HepG2 (cell line): Measurements from ENCODE around the gene MAPK8IP3. TPM values are rescaled to one million over a fixed set of nuclear protein-coding genes. Genes with fewer than 3 reads are reported as not detected.

Source experiments
- AHR ChIP-seq: IDR thresholded peaks from 2 replicates; pipeline ENCODE4 v1.6.1; 2018; ENCODE audit warnings: missing genetic modification reagents, missing compliant biosample characterization
- ARNT ChIP-seq: fragments of 450-650 bp; IDR thresholded peaks from 2 replicates; pipeline ENCODE4 v1.6.1; 2017
- DMAP1 ChIP-seq: IDR thresholded peaks from 2 replicates; pipeline ENCODE4 v1.6.1; 2016
- FOXK2 ChIP-seq: fragments of 450-650 bp; IDR thresholded peaks from 2 replicates; pipeline ENCODE4 v1.6.1; 2016
- GATA4 ChIP-seq: sonication (generic); IDR thresholded peaks from 2 replicates; pipeline ENCODE4 v1.6.1; 2016; ENCODE audit warnings: antibody characterized with exemption, low read depth, borderline replicate concordance
- HDAC1 ChIP-seq: sonication (generic); formaldehyde crosslinking; IDR thresholded peaks from 2 replicates; pipeline ENCODE4 v1.5.1; 2020; ENCODE audit warnings: mild to moderate bottlenecking, missing genetic modification reagents
- HOXA7 ChIP-seq: sonication (generic); formaldehyde crosslinking; IDR thresholded peaks from 2 replicates; pipeline ENCODE4 v1.8.1; 2022; ENCODE audit warnings: mild to moderate bottlenecking, missing genetic modification reagents, moderate library complexity
- MEF2D ChIP-seq: sonication (generic); formaldehyde crosslinking; IDR thresholded peaks from 2 replicates; pipeline ENCODE4 v1.5.1; 2020; ENCODE audit warnings: mild to moderate bottlenecking, missing genetic modification reagents
- NAIF1 ChIP-seq: sonication (generic); formaldehyde crosslinking; IDR thresholded peaks from 2 replicates; pipeline ENCODE4 v1.5.0; 2020; ENCODE audit warnings: mild to moderate bottlenecking, missing genetic modification reagents, borderline replicate concordance
- POLR2G ChIP-seq: fragments of 200-400 bp; formaldehyde crosslinking; IDR thresholded peaks from 2 replicates; pipeline ENCODE4 v1.6.1; 2018; ENCODE audit warnings: mild to moderate bottlenecking, low read depth, low read length, moderate library complexity
- SAFB2 ChIP-seq: sonication (generic); formaldehyde crosslinking; IDR thresholded peaks from 2 replicates; pipeline ENCODE4 v1.5.1; 2020; ENCODE audit warnings: missing genetic modification reagents, low read depth, mild to moderate bottlenecking, borderline replicate concordance
- SIN3B ChIP-seq: fragments of 150-350 bp; IDR thresholded peaks from 2 replicates; pipeline ENCODE4 v1.6.1; 2014; ENCODE audit warnings: low read length
- ZFP90 ChIP-seq: sonication (generic); formaldehyde crosslinking; IDR thresholded peaks from 2 replicates; pipeline ENCODE4 v1.8.0; 2022; ENCODE audit warnings: missing genetic modification reagents, mild to moderate bottlenecking, inconsistent platforms, borderline replicate concordance
- ZMYM2 ChIP-seq: sonication (generic); formaldehyde crosslinking; IDR thresholded peaks from 2 replicates; pipeline ENCODE4 v1.8.0; 2022; ENCODE audit warnings: mild to moderate bottlenecking, missing genetic modification reagents
- ZNF777 ChIP-seq: sonication (generic); formaldehyde crosslinking; IDR thresholded peaks from 2 replicates; pipeline ENCODE4 v1.4.0; 2020; ENCODE audit warnings: missing genetic modification reagents
- ZNF839 ChIP-seq: sonication (generic); formaldehyde crosslinking; IDR thresholded peaks from 2 replicates; pipeline ENCODE4 v1.4.0; 2020; ENCODE audit warnings: missing genetic modification reagents, mild to moderate bottlenecking, borderline replicate concordance
- polyA plus RNA-seq, 8 experiments: library from polyadenylated mRNA; depleted of rRNA in 3 of 8; stranded (reverse) in 7 of 8; unstranded in 1 of 8; fragments of >200 nt; fragmentation: Illumina TruSeq in 4 of 8; extraction: Trizol in 4 of 8; gene quantifications; 2 replicates each; pipeline versions ENCODE4 v1.2.1 to v1.2.3, GENCODE V29; 2011 to 2016; ENCODE audit warnings: low read depth in 4 of 8, missing spikeins in 1 of 8, mixed read lengths in 1 of 8; ENCODE audit not compliant: insufficient read depth in 1 of 8
- total RNA-seq, 5 experiments: library from RNA; depleted of rRNA; stranded (reverse); fragments of >200 nt; fragmentation: Illumina TruSeq; extraction: Trizol; gene quantifications; 2 replicates each; pipeline ENCODE4 v1.2.3, GENCODE V29; 2016; ENCODE audit warnings: low read depth in 1 of 5
- TF ChIP-seq, protein P1 (sequence below): sonication (generic); formaldehyde crosslinking; IDR thresholded peaks from 2 replicates; pipeline ENCODE4 v1.4.0; 2020; ENCODE audit warnings: mild to moderate bottlenecking, missing genetic modification reagents, borderline replicate concordance
- TF ChIP-seq, protein P2 (sequence below): sonication (generic); formaldehyde crosslinking; IDR thresholded peaks from 2 replicates; pipeline ENCODE4 v1.8.1; 2022; ENCODE audit warnings: low read depth, mild to moderate bottlenecking, missing genetic modification reagents
- TF ChIP-seq, protein P3 (sequence below): IDR thresholded peaks from 2 replicates; pipeline ENCODE4 v1.6.1; 2016; ENCODE audit warnings: low read depth, borderline replicate concordance
- TF ChIP-seq, protein P4 (sequence below): sonication (generic); formaldehyde crosslinking; IDR thresholded peaks from 2 replicates; pipeline ENCODE4 v1.5.1; 2020; ENCODE audit warnings: mild to moderate bottlenecking, missing genetic modification reagents, moderate library complexity

Gene MAPK8IP3
- total and polyA plus RNA-seq, 2 of the 13 experiments (the other 11 are each of a cell fraction or from before 2014, with no cell fraction given): 25.1 to 41.7 TPM

DNA sequence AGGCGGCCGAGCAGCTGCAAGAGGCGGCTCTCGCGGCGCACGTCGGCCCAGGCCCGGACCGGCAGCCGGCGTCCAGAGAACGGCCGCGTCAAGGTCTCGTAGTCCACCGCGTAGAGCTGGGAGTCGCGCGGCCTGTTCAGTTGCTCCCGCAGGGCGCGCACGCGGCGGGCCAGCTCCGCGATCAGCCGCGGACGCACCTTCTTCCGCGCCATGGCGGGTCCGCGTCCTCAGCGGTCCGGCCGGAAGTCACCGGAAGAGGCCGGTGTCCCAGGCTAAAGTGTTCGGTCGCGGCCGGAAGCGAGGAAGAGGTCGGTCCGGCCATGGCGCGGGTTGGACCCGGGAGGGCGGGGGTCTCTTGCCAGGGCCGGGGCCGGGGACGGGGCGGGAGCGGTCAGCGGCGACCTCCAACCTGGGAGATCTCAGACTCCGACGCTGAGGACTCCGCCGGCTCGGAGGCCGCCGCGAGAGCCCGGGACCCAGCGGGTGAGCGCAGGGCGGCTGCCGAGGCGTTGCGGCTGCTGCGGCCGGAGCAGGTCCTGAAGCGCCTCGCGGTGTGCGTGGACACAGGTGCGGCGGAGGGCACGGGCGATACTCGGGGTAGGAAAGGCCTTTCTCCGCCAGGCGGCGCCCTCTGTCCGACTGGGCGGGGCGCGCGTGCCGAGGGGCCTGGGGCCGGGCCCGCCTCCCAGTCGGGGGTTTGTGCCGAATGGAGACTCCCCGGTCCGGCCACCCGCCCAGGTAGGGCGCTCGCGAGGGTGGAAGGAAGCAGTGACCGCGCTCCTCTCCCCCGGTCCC, 67.1 kb downstream of the MAPK8IP3 start, which contains the start of gene MRPS34 (continued):
- TF ChIP-seq, protein P1, sequence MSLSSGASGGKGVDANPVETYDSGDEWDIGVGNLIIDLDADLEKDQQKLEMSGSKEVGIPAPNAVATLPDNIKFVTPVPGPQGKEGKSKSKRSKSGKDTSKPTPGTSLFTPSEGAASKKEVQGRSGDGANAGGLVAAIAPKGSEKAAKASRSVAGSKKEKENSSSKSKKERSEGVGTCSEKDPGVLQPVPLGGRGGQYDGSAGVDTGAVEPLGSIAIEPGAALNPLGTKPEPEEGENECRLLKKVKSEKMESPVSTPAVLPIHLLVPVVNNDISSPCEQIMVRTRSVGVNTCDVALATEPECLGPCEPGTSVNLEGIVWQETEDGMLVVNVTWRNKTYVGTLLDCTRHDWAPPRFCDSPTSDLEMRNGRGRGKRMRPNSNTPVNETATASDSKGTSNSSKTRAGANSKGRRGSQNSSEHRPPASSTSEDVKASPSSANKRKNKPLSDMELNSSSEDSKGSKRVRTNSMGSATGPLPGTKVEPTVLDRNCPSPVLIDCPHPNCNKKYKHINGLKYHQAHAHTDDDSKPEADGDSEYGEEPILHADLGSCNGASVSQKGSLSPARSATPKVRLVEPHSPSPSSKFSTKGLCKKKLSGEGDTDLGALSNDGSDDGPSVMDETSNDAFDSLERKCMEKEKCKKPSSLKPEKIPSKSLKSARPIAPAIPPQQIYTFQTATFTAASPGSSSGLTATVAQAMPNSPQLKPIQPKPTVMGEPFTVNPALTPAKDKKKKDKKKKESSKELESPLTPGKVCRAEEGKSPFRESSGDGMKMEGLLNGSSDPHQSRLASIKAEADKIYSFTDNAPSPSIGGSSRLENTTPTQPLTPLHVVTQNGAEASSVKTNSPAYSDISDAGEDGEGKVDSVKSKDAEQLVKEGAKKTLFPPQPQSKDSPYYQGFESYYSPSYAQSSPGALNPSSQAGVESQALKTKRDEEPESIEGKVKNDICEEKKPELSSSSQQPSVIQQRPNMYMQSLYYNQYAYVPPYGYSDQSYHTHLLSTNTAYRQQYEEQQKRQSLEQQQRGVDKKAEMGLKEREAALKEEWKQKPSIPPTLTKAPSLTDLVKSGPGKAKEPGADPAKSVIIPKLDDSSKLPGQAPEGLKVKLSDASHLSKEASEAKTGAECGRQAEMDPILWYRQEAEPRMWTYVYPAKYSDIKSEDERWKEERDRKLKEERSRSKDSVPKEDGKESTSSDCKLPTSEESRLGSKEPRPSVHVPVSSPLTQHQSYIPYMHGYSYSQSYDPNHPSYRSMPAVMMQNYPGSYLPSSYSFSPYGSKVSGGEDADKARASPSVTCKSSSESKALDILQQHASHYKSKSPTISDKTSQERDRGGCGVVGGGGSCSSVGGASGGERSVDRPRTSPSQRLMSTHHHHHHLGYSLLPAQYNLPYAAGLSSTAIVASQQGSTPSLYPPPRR (CRISPR knock-in tag): 0 out of 2 replicates have a peak, but pooled peaks have one; percentile 31
- TF ChIP-seq HDAC1 (CRISPR knock-in tag) (peak; percentile 85; the same call in 1 of the 2 replicates), ZFP90 (peak; percentile 86), NAIF1 (CRISPR knock-in tag) (no peak), ZNF839 (CRISPR knock-in tag) (peak; percentile 80; the same call in 1 of the 2 replicates), DMAP1 (CRISPR knock-in tag) (peak; percentile 98), HOXA7 (0 out of 2 replicates have a peak, but pooled peaks have one; percentile 54), ZNF777 (CRISPR knock-in tag) (peak; percentile 84; the same call in 1 of the 2 replicates), SAFB2 (CRISPR knock-in tag) (peak; percentile 86; the same call in 1 of the 2 replicates), GATA4 (no peak), AHR (CRISPR knock-in tag) (0 out of 2 replicates have a peak, but pooled peaks have one; percentile 1), SIN3B (peak; percentile 81), FOXK2 (no peak), MEF2D (CRISPR knock-in tag) (no peak), ZMYM2 (CRISPR knock-in tag) (0 out of 2 replicates have a peak, but pooled peaks have one; percentile 51), ARNT (no peak), POLR2G (peak; percentile 84)
- TF ChIP-seq, protein P2, sequence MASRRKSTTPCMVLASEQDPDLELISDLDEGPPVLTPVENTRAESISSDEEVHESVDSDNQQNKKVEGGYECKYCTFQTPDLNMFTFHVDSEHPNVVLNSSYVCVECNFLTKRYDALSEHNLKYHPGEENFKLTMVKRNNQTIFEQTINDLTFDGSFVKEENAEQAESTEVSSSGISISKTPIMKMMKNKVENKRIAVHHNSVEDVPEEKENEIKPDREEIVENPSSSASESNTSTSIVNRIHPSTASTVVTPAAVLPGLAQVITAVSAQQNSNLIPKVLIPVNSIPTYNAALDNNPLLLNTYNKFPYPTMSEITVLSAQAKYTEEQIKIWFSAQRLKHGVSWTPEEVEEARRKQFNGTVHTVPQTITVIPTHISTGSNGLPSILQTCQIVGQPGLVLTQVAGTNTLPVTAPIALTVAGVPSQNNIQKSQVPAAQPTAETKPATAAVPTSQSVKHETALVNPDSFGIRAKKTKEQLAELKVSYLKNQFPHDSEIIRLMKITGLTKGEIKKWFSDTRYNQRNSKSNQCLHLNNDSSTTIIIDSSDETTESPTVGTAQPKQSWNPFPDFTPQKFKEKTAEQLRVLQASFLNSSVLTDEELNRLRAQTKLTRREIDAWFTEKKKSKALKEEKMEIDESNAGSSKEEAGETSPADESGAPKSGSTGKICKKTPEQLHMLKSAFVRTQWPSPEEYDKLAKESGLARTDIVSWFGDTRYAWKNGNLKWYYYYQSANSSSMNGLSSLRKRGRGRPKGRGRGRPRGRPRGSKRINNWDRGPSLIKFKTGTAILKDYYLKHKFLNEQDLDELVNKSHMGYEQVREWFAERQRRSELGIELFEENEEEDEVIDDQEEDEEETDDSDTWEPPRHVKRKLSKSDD: peak; percentile 65; the same call in 1 of the 2 replicates
- TF ChIP-seq, protein P3, sequence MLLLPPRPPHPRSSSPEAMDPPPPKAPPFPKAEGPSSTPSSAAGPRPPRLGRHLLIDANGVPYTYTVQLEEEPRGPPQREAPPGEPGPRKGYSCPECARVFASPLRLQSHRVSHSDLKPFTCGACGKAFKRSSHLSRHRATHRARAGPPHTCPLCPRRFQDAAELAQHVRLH (CRISPR knock-in tag): peak; percentile 92
- TF ChIP-seq, protein P4, sequence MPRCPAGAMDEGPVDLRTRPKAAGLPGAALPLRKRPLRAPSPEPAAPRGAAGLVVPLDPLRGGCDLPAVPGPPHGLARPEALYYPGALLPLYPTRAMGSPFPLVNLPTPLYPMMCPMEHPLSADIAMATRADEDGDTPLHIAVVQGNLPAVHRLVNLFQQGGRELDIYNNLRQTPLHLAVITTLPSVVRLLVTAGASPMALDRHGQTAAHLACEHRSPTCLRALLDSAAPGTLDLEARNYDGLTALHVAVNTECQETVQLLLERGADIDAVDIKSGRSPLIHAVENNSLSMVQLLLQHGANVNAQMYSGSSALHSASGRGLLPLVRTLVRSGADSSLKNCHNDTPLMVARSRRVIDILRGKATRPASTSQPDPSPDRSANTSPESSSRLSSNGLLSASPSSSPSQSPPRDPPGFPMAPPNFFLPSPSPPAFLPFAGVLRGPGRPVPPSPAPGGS: no peak; the same call in 1 of the 2 replicates
